ENCODE measurements around the gene CTNNA3. TPM values are rescaled to one million over a fixed set of nuclear protein-coding genes. Genes with fewer than 3 reads are reported as not detected.

The CTNNA3 gene
- total and polyA plus RNA-seq, 7 donors, result 0.85 to 66.2 (median 28.1) TPM

- Histone ChIP-seq H3K9me3 (no peaks in the 10 kb centered on the region), H3K27ac (no peak overlapping the region), H3K4me1 (peaks cover 11% of the 10 kb centered on the region), H3K27me3 (ENCODE audit: insufficient read depth in 3 of 3, low read length in 2 of 3) (no peaks in the 10 kb centered on the region), H3K36me3 (ENCODE audit: insufficient read depth in 1 of 2, low read depth in 1 of 2) (no peaks in the 10 kb centered on the region), H3K4me3 (no peak overlapping the region)
- ATAC-seq, result no peak
- TF ChIP-seq CTCF (IDR thresholded peaks at IDR 0.05), result no peak
- intact Hi-C loops (cut with DNase I), result no loop called here
- no peak for DNase-seq
- 60 to 70% (median 60%) methylated on average over 3 of the region's 3 CpGs for WGBS, 3 donors
Measured at GRCh38 chr10:66881814-66882213, 814.2 kb downstream of the CTNNA3 start.

GRCh38 chr10:66880826-66881225, 815.2 kb downstream of the CTNNA3 start:
- intact Hi-C loops (cut with DNase I), result no loop called here
- Histone ChIP-seq H3K9me3 (no peaks in the 10 kb centered on the region), H3K27me3 (ENCODE audit: insufficient read depth in 3 of 3, low read length in 2 of 3) (no peaks in the 10 kb centered on the region), H3K36me3 (ENCODE audit: insufficient read depth in 1 of 2, low read depth in 1 of 2) (no peaks in the 10 kb centered on the region), H3K27ac (no peak overlapping the region), H3K4me3 (no peak overlapping the region), H3K4me1 (peaks cover 11% of the 10 kb centered on the region)
- TF ChIP-seq CTCF (IDR thresholded peaks at IDR 0.05), result no peak
- ATAC-seq (peak in 1 of 4 donors; percentile 48), DNase-seq (no peak)
- 57 to 82% (median 61%) methylated on average over 2 of the region's 2 CpGs for WGBS, 3 donors

GRCh38 chr10:66880292-66880691, 815.7 kb downstream of the CTNNA3 start:
- H3K36me3 ChIP-seq (ENCODE audit: insufficient read depth in 1 of 2, low read depth in 1 of 2), result no peaks in the 10 kb centered on the region
- no peaks in the 10 kb centered on the region for H3K9me3 ChIP-seq
- TF ChIP-seq CTCF (IDR thresholded peaks at IDR 0.05), result no peak
- no peak for ATAC-seq
- DNase-seq, result no peak
- H3K27ac ChIP-seq, result no peak overlapping the region
- no peaks in the 10 kb centered on the region for H3K27me3 ChIP-seq (ENCODE audit: insufficient read depth in 3 of 3, low read length in 2 of 3)
- 13 to 18% (median 17%) methylated on average over 1 of the region's 1 CpG for WGBS, 3 donors
- peaks cover 16% of the 10 kb centered on the region for H3K4me1 ChIP-seq
- intact Hi-C loops (cut with DNase I), result no loop called here
- H3K4me3 ChIP-seq, result no peak overlapping the region

GRCh38 chr10:66877361-66877760, 818.6 kb downstream of the CTNNA3 start:
- DNase-seq (no peak), ATAC-seq (no peak)
- H3K27ac ChIP-seq, result no peak overlapping the region
- no peaks in the 10 kb centered on the region for H3K9me3 ChIP-seq
- TF ChIP-seq CTCF (IDR thresholded peaks at IDR 0.05), result no peak
- intact Hi-C loops (cut with DNase I), result no loop called here
- 71 to 82% (median 73%) methylated on average over 2 of the region's 2 CpGs for WGBS, 3 donors
- no peaks in the 10 kb centered on the region for H3K36me3 ChIP-seq (ENCODE audit: insufficient read depth in 1 of 2, low read depth in 1 of 2)
- H3K27me3 ChIP-seq (ENCODE audit: insufficient read depth in 3 of 3, low read length in 2 of 3), result no peaks in the 10 kb centered on the region
- H3K4me1 ChIP-seq, result peaks cover 18% of the 10 kb centered on the region
- no peak overlapping the region for H3K4me3 ChIP-seq

- DNase-seq (no peak), ATAC-seq (no peak)
- Histone ChIP-seq H3K4me1 (no peaks in the 10 kb centered on the region), H3K36me3 (ENCODE audit: insufficient read depth in 1 of 2, low read depth in 1 of 2) (no peaks in the 10 kb centered on the region), H3K4me3 (no peak overlapping the region), H3K27me3 (ENCODE audit: insufficient read depth in 3 of 3, low read length in 2 of 3) (no peaks in the 10 kb centered on the region), H3K9me3 (no peaks in the 10 kb centered on the region), H3K27ac (no peak overlapping the region)
- intact Hi-C loops (cut with DNase I), result no loop called here
- no peak for TF ChIP-seq CTCF (IDR thresholded peaks at IDR 0.05)
Measured at GRCh38 chr10:66869635-66870034, 826.4 kb downstream of the CTNNA3 start.

Data from psoas muscle (tissue), 8 donors.